ENCODE measurements around the gene KRT74. TPM values are rescaled to one million over a fixed set of nuclear protein-coding genes. Genes with fewer than 3 reads are reported as not detected.

KRT74 gene
- total and polyA plus RNA-seq, 9 of the 15 experiments (the other 6 are each of a cell fraction or from before 2014, with no cell fraction given): not detected

GRCh38 chr12:52608161-52608560 is 34.5 kb upstream of the KRT74 start (continued):
- no peak for TF ChIP-seq CEBPZ (IDR thresholded peaks at IDR 0.05; ENCODE audit: borderline replicate concordance, low read depth, low read length)
- no peak for TF ChIP-seq HDAC3 (IDR thresholded peaks at IDR 0.05; ENCODE audit: borderline replicate concordance, partially characterized antibody)

- Histone ChIP-seq H3K36me3 (ENCODE audit: control insufficient read depth, insufficient read depth, low read length) (no peaks in the 10 kb centered on the region), H3K4me1 (replicated peaks in 1 of 2; ENCODE audit: control insufficient read depth in 2 of 2, insufficient read depth in 2 of 2, low read length in 2 of 2) (peaks cover 6 to 7% of the 10 kb centered on the region in 2 experiments; a peak in 4 of 5 replicates), H3K9me1 (ENCODE audit: control insufficient read depth, insufficient read depth, low read length) (no peaks in the 10 kb centered on the region), H3K9me3 (replicated peaks; ENCODE audit: control insufficient read depth, insufficient read depth, low read depth, low read length) (no peaks in the 10 kb centered on the region), H3K4me3 (no peak overlapping the region), H3K27ac (ENCODE audit: extremely low read depth, low read depth, low read length) (no peak overlapping the region), H3K27me3 (ENCODE audit: control insufficient read depth in 2 of 2, insufficient read depth in 2 of 2, low read length in 2 of 2) (peaks cover 0 to 15% of the 10 kb centered on the region in 2 experiments; a peak in 2 of 5 replicates), H2AFZ (ENCODE audit: low read depth, low read length) (no peak overlapping the region), H3K9ac (ENCODE audit: insufficient read depth in 1 of 2, low read depth in 2 of 2, low read length in 2 of 2) (no peak overlapping the region), H3K4me2 (ENCODE audit: insufficient read depth, low read length) (no peak overlapping the region), H3K79me2 (ENCODE audit: control insufficient read depth, insufficient read depth, low read length) (no peaks in the 10 kb centered on the region), H4K20me1 (replicated peaks; ENCODE audit: control insufficient read depth, insufficient read depth, low read length) (no peaks in the 10 kb centered on the region)
- ChIA-PET CTCF (ENCODE audit: low intra/inter-chr PET ratio) (no interaction called here), POLR2A (interaction anchor here (1.4 kb wide), 1 partner anchor 10 kb away, joined by 4 read pairs; no protein-coding TSS in a partner anchor)
- TF ChIP-seq ZBED1 (IDR thresholded peaks at IDR 0.05) (no peak), ZNF584 (CRISPR knock-in tag; IDR thresholded peaks at IDR 0.05; ENCODE audit: low read depth) (peak; percentile 52; the same call in 1 of the 2 replicates)
- ATAC-seq (no peak), FAIRE-seq (no peak), DNase-seq (ENCODE audit: extremely low read depth in 1 of 4, low spot score in 3 of 4) (no peak)
- in situ Hi-C loops (cut with MboI): no loop called here
- no TSS peak for BruUV-seq (replicated peaks)
- intact Hi-C loops (cut with micrococcal nuclease): no loop called here
- 8% methylated on average over 1 of the region's 1 CpG for WGBS (ENCODE audit: insufficient coverage, low coverage, missing lambda C conversion rate)
Observed at GRCh38 chr12:52607314-52607713, 33.7 kb upstream of the KRT74 start.
